ENCODE results near the gene ALG11.
"Not testable (repeated sequence)": the region's sequence is repeated elsewhere in the genome, so short reads cannot be mapped to it uniquely, and the experiment has no call there.

Gene ALG11

DNA sequence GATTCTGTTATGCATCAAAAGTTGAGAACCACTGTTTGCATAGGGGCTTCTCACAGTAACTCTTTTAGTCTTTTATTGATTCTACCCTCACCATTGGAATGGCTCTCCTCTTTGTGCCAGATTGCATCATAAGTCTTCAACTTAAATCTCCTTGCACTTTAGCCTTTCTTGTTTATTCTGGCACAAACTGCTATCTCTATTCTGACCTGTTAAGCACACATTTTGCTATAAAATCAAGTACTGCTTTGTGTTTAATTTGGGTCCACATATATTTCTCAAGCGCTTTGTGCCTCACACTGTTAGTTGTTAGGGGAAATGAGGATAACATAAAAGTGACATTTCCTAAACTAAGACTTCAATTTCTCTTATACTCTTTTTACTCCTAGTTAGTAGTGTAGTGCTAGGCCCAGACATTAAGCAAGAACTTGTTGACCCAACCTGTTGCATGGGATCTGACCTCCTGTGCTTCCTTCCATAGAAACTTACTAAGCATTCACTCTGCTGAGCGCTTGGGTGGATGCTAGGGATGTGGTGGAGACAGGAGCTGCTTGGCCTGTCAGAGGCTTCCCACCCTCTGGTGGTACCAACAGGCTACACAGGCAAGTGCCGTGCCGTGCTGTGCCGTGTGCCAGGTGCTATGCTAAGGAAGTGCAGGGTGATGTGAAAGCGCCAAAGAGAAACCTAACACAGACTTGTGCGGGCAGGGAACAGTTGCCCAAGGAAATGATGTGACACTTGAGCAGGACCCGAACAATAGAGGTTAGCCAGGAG lies 13.5 kb downstream of the ALG11 start:
- DNase-seq (ENCODE audit: extremely low spot score), result no peak
- TF ChIP-seq, protein P1, sequence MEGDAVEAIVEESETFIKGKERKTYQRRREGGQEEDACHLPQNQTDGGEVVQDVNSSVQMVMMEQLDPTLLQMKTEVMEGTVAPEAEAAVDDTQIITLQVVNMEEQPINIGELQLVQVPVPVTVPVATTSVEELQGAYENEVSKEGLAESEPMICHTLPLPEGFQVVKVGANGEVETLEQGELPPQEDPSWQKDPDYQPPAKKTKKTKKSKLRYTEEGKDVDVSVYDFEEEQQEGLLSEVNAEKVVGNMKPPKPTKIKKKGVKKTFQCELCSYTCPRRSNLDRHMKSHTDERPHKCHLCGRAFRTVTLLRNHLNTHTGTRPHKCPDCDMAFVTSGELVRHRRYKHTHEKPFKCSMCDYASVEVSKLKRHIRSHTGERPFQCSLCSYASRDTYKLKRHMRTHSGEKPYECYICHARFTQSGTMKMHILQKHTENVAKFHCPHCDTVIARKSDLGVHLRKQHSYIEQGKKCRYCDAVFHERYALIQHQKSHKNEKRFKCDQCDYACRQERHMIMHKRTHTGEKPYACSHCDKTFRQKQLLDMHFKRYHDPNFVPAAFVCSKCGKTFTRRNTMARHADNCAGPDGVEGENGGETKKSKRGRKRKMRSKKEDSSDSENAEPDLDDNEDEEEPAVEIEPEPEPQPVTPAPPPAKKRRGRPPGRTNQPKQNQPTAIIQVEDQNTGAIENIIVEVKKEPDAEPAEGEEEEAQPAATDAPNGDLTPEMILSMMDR (IDR thresholded peaks at IDR 0.05; ENCODE audit: control extremely low read depth, extremely low read depth, low read depth, missing control alignments), result no peak
- ChIA-PET CTCF (interaction anchor here (0.9 to 1.3 kb wide), 2 partner anchors 25 to 425 kb away, joined by 3 to 4 read pairs; no protein-coding TSS in a partner anchor), POLR2A (no interaction called here)

DNA sequence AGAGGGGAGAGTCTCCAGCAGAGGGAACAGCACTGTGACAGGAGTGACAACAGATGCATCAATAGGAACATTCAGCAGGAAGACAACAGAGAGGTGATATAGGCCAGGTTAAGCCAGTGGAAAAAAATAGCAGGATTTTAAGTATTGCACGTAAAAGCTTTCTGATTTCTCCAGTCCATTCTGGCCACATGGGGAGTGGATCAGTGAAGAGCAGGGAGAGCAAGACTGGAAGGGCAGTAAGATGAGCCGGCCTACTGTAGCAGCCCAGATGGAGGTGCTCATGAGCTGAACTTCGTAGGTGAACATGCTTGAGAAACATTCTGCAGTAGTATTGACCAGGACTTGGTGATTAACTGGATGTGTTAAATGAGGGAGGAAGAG lies 14.0 kb downstream of the ALG11 start:
- ChIA-PET CTCF (interaction anchor here (0.9 kb wide), 1 partner anchor 26 kb away, joined by 3 read pairs; no protein-coding TSS in a partner anchor), POLR2A (no interaction called here)
- no peak for DNase-seq (ENCODE audit: extremely low spot score)
- TF ChIP-seq, protein P1 (IDR thresholded peaks at IDR 0.05; ENCODE audit: control extremely low read depth, extremely low read depth, low read depth, missing control alignments), result no peak

DNA sequence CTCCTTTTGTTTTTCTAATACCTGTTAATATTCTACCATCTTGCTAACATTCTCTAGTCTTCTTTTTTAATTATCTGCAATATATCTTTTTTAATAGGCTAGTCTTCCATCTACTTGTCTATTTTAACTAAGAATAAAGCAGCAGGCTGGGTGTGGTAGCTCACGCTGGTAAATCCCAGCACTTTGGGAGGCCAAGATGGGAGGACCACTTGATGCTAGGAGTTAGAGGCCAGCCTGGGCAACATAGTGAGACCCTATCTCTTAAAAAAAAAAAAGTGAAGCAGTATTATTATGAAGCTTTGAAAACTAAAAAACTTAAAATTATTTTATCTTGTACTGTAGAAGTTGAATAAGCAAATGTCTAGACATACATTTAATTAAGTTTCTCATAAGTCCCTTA lies 15.6 kb downstream of the ALG11 start:
- no peak for DNase-seq (ENCODE audit: extremely low spot score)
- ChIA-PET CTCF (interaction anchor here (1.2 kb wide), 1 partner anchor 13 kb away, joined by 5 read pairs; no protein-coding TSS in a partner anchor), POLR2A (no interaction called here)
- TF ChIP-seq, protein P1 (IDR thresholded peaks at IDR 0.05; ENCODE audit: control extremely low read depth, extremely low read depth, low read depth, missing control alignments), result no peak

DNA sequence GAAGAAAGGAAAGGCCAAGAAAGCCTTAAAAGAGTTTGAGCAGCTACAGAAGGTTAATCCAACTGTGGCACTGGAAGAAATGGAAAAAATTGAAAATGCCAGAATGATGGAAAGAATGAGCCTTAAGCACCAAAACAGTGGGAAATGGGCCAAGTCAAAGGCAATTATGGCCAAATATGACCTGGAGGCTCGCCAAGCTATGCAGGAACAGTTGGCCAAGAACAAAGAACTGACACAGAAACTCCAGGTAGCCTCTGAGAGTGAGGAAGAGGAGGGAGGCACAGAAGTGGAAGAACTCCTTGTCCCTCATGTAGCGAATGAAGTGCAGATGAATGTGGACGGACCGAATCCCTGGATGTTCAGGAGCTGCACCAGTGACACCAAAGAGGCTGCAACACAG lies 17.4 kb downstream of the ALG11 start:
- no peak for DNase-seq (ENCODE audit: extremely low spot score)
- TF ChIP-seq, protein P1 (IDR thresholded peaks at IDR 0.05; ENCODE audit: control extremely low read depth, extremely low read depth, low read depth, missing control alignments), result no peak
- POLR2A ChIA-PET, result no interaction called here
- CTCF ChIA-PET, result interaction anchor here (1.7 kb wide), 1 partner anchor 9 kb away, joined by 6 read pairs; no protein-coding TSS in a partner anchor

DNA sequence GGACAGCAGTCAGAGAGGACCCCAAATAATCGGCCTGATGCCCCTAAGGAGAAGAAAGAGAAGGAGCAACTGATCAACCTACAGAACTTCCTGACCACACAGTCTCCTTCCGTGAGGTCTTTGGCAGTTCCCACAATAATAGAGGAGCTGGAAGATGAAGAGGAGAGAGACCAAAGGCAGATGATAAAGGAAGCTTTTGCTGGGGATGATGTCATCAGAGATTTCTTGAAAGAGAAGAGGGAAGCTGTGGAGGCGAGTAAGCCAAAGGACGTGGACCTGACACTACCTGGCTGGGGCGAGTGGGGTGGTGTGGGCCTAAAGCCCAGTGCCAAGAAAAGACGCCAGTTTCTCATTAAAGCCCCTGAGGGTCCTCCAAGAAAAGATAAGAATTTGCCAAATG lies 18.2 kb downstream of the ALG11 start:
- CTCF ChIA-PET, result interaction anchor here (1.7 kb wide), 1 partner anchor 9 kb away, joined by 6 read pairs; no protein-coding TSS in a partner anchor
- DNase-seq (ENCODE audit: extremely low spot score); POLR2A ChIA-PET: not testable (repeated sequence)

DNA sequence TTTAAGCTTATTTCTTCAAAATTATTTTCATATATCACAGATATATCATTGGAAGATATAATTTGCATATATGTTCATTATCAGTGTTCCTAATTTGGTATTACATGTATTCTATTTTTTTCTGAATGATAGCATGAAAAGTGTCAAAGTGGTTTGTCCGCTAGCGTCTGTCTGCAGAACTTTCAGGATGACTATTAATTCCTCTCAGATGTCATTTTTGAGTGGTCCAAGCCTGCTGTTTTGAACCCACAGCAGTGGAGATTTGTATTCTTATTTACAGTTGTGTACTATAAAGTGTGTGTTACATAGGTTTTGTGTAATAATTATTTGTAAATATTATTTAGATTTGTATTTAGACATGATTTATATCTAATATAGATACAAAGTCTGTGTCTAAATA lies 20.8 kb downstream of the ALG11 start:
- DNase-seq (ENCODE audit: extremely low spot score), result no peak
- CTCF ChIA-PET, result interaction anchor here (0.8 to 1.8 kb wide), 4 partner anchors 9 to 31 kb away, joined by 3 to 5 read pairs (median 3); partner anchors contain the start of gene UTP14C
- POLR2A ChIA-PET, result no interaction called here
- TF ChIP-seq, protein P1 (IDR thresholded peaks at IDR 0.05; ENCODE audit: control extremely low read depth, extremely low read depth, low read depth, missing control alignments), result no peak

DNA sequence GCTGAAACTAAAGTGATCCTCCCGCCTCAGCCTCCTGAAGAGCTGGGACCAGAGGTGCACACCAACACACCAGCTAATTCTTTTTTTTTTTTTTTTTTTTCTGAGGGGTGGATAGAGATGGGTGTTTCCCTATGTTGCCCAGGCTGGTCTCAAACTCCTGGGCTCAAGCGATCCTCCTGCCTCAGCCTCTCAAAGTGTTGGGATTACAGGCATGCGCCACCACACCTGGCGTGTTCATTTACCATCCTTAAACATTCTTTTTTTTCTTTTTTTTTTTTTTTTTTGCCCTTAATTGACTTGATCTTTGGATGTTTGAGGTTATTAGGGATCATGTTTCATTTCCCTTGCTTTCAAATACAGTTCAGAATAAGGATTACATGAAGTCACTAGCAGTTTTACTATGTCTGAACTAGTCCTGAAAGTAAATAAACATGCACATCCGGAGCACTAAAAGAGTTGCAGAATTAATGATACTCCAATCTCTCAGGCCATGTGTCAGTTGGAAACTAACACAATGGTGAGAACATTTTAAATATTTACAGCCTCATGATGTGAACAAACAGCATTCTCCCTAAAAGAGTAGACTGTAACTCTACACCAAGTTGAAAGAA lies 22.5 kb downstream of the ALG11 start:
- CTCF ChIA-PET, result no interaction called here
- TF ChIP-seq, protein P1 (IDR thresholded peaks at IDR 0.05; ENCODE audit: control extremely low read depth, extremely low read depth, low read depth, missing control alignments), result no peak
- DNase-seq (ENCODE audit: extremely low spot score), result no peak
- POLR2A ChIA-PET, result no interaction called here

All from GM10248 (cell line).